ENCODE measurements around the gene LYRM4. TPM values are rescaled to one million over a fixed set of nuclear protein-coding genes. Genes with fewer than 3 reads are reported as not detected.

Gene LYRM4
- total RNA-seq, 2 donors from 2014 or later, result 16.3 to 23.9 TPM

DNA sequence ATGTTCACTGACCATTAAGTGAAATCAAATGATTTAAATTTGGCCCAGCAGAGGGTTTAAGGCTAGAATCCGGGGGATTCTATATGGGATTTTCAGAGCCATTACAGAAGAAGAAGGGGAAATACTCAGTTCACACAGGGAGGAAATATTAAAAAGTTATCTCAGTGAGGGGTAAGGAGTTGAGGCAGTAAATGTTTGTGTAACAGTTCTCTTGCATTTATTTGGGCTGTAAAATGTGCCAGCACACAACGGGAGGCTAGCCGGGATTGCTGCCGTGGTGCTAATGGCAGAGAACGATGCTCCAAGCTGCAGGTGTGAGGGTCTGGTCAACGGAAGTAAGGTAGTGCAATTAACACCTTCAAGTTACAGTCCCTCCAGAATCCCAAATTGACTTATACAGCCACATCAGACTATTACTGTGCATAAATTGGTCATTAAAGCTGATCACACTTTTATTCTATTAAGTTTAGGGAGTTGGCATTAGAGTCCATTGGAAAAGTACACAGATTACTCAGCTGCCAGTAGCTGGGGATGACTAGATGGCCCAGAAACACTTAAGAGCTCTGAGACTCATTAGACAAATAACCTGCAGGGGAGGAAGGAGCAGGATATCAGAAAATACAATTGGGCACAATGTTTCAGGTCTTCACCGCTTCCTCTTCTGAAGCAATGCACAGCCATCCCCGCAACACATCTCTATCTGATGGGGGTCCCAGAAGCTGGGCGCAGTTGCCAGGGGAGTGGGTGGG lies 144.3 kb downstream of the LYRM4 start:
- no peak for DNase-seq (ENCODE audit: low spot score)
- intact Hi-C loops (cut with DNase I), result no loop called here

DNA sequence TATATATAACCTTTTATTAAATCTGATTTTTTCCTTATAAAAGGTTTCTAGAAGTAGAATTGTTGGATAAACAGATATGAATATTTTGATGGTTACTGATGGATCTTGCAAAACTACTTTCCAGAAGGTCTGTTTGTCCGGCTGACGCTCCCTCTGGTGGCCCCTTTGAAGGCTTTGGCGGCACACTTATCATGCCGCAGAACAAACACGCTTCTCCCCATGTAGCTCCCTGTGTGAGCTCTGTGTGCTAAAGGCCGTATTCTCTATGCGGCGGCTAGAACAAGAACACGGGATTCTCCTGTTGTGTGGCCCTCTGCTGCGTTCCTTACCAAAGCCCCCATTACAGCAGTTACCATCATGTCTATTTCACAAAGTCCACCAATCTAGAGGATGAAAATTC lies 145.6 kb downstream of the LYRM4 start:
- intact Hi-C loops (cut with DNase I), result no loop called here

DNA sequence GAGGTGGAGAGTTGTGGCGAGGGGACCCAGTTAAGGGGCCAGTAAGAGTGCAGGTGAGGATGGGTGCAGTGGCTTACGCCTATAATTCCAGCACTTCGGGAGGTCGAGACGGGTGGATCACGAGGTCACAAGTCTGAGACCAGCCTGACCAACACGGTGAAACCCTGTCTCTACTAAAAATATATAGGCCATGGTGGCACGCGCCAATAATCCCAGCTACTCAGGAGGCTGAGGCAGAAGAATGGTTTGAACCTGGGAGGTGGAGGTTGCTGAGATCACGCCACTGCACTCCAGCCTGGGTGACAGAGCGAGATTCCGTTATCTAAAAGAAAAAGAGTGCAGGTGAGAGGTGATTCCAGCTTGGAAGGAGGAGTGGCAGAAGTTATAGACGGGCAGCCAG lies 147.7 kb downstream of the LYRM4 start:
- intact Hi-C loops (cut with DNase I), result no loop called here

More for the DNA sequence above, 145.6 kb downstream of the LYRM4 start:
- DNase-seq (ENCODE audit: low spot score), result no peak

DNA sequence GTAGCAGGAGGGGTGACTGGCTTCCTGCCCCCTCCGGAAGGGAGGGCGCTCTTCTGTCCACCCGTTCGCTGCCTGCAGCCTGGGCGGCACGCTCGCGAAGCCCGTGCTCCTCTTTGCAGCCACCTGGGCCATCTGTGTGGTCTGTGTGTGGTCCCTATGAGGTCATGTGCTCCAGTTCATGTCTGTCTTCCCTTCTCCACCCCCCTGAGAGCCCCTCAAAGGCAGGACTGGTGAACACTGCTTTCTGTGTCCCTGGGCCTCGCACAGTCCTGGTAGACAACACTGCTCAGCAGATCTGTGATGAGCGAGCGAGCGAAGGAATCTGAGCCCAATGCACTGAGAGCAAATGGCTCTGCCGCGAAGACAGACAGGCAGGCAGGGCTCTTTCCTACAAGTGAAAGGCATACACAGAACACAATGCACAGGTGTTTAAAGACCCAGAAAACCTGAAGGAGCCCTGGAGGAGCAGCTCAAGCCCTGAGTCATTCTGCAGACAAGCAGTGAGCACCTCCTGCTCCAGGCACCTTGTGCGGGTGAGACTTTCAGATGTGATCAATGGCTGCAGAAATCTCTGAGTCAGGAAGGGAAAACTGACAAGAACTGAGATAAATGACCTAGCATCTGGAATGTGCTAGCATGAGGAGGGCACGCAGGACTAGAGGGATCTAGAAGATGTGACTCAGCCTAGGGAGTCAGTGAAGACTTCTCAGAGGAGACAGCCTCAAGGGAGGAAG lies 148.5 kb downstream of the LYRM4 start:
- intact Hi-C loops (cut with DNase I), result no loop called here
- no peak for DNase-seq (ENCODE audit: low spot score)

More for the DNA sequence above, 147.7 kb downstream of the LYRM4 start:
- no peak for DNase-seq (ENCODE audit: low spot score)

DNA sequence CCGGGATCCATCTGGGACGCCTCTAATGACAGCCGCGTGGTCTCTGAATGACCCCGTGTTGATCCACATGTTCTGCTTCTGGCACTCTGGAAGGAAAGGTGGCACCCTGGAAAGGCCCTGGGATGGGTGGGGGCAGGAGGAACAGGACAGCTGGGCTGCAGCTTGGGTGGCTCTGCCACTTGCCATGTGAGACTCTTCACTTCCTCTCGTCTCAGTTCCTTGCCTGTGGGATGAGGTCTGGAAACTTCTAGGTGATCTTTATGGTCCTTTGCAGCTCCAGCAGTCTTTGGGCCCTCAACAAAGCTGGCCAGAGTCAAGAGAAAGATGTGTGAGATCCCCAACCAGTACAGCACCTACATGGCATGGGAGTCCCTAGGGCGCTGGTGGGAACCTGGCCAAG lies 149.1 kb downstream of the LYRM4 start:
- intact Hi-C loops (cut with DNase I), result no loop called here
- DNase-seq (ENCODE audit: low spot score), result no peak

DNA sequence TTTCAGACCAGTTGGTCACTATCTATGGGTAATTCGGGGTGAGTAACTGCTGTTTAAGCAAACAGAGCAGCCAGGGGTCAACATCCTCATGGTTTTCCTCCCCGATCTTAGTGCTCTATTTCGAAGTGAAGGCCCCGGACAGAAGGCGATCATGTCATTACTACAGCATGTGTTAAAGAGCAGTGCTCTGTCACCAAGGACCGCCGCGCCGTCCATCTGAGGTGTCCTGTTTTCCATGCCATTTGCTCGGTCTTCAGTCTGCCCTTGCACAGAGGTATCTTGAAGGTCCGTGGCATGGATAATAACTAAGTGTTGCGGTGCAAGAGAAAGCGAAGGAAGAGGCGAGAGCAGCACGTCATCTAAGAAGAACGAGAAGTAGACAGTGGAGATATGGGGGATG lies 150.5 kb downstream of the LYRM4 start:
- intact Hi-C loops (cut with DNase I), result no loop called here

DNA sequence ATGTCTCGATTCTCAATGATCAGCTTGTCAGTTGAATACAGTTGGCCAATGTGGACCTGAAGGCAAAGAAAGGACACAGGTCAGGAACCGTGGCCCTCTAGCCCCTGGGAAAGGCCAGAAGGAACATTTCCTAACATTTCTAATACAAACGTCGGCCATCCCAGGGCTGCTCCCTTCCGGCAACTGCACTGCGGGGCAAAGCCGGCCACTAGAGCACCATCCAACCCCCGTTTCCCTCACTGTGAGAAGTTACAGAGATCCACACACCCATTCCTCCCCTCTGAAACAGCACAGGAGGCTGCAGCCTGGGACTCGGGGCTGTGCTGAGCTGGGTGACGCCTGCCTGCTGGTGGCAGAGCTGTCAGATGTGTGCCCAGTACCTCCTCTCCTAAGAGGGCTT lies 151.3 kb downstream of the LYRM4 start:
- intact Hi-C loops (cut with DNase I), result no loop called here
- DNase-seq (ENCODE audit: low spot score), result no peak

More for the DNA sequence above, 150.5 kb downstream of the LYRM4 start:
- no peak for DNase-seq (ENCODE audit: low spot score)

DNA sequence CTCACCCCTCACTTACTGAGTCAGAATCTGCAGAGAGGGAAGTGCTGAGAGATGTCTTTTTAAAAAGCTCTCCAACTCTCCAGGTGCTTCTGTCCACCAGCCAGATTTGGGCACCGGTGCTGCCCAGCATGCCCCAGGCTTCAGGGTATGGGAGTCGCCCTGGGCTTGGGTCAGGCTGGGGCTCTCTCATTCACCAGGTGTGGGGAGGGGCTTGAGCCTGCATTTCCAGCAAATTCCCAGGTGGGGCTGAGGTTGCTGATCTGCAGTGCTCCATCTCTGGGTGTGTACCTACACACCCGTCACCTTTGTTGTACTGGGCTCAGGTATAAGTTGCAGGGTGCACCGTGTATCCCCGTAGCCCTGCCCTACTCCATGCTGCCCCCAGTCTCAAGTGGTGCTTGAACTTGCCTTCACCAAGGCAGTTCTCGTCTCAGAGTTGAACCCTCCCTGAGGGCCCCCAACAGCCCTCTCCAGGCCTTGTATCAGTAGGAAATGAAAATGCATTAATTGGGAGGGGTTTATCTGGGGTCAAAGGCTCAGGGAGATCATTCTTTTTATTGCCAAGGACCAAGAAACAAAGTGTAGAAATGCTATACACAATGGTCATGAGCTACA lies 152.1 kb downstream of the LYRM4 start:
- intact Hi-C loops (cut with DNase I), result no loop called here
- no peak for DNase-seq (ENCODE audit: low spot score)

DNA sequence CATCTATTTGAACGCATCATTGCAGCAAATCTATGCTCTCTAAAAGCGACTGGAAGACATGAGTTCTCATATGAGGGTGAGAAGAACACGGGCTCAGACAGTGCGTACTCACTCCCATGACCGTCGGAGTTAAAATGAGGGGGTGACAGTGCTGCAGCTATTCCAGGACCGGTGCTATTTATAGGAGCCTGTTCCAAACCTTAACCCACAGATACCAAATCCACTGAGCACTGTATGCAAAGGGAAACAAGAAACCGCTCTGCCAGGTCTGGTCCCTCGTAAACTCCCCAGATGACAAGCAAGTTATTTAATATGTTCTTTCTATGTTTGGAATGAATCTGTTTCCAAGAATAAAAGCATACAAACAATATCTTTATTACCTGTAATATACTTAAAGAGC lies 152.7 kb downstream of the LYRM4 start:
- intact Hi-C loops (cut with DNase I), result no loop called here
- no peak for DNase-seq (ENCODE audit: low spot score)

DNA sequence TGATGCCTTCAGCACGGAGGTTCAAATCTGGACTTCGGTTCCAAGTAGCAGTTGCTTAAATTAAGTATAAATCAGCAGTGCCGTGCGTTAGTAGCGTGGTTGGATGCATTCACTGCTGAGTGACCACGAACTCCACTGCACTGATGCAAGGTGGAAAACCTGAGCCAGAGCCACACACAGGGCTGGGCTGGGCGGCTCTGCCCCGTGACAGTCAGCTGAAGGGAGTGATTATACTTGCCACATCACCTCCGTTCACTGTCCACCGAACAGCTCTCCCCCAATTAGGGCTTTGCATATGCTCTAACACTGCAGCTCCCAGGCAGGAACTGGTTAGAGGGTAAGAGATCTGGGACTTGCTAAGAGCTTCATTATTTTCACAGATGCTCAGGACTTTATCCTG lies 153.4 kb downstream of the LYRM4 start:
- intact Hi-C loops (cut with DNase I), result no loop called here
- no peak for DNase-seq (ENCODE audit: low spot score)

DNA sequence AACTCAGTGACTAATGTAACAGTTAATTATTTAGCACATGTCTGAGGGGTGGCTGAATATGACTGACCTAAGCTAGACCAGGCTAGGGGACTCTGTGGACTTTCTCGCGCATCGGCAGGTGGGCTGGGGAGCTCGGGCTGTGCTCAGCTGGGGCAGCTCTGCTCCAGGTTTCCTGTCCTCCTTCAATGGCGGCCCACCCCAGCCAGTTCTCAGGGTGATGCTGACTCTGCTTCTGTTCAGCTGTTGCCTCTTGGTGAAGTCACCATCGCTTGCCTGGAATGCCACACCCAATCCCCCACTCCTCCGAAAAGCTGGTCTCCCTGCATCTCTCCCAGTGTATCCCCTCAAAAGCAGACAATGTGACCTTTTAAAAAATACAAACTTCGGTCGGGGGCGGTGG lies 155.6 kb downstream of the LYRM4 start:
- intact Hi-C loops (cut with DNase I), result no loop called here
- no peak for DNase-seq (ENCODE audit: low spot score)

DNA sequence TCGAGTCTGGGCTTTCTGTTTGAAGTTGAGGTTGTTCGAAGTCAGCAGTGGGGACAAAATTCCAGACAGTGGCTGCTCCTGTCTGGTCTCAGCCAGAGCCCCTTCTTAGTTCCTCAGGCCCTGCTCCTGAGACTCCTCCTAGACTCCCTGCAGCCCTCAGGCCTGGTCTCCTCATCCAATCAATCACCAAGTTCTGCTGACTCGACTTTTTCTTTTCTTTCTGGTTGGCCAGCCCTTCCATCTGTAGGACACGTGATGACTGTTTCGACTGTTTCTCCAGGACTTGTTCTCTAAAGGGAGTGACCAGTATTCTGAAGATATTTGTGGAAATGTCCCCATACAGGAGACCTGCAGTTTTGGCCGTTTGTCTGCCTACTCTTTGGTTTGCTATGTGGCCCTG lies 156.1 kb downstream of the LYRM4 start:
- intact Hi-C loops (cut with DNase I), result no loop called here
- DNase-seq (ENCODE audit: low spot score), result no peak

DNA sequence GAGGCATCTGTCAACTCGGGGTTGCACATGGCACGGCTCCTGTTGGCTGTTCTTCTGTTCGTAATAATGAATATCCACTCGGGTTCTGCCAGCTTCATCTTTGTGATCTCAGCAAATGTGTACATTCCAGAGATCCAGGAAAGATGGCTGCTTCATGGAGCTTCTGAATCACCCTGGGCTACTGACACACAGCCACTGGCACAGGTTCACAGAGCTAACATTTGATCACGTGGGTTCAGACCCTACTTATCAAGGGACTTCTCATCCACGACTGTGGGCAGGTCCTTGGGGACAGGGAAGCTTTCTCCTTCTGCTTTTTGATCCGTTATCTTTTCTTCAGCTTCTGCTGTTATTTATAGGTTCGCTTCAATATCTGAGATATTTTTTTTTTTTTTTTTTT lies 157.5 kb downstream of the LYRM4 start:
- intact Hi-C loops (cut with DNase I), result no loop called here
- DNase-seq (ENCODE audit: low spot score), result no peak

DNA sequence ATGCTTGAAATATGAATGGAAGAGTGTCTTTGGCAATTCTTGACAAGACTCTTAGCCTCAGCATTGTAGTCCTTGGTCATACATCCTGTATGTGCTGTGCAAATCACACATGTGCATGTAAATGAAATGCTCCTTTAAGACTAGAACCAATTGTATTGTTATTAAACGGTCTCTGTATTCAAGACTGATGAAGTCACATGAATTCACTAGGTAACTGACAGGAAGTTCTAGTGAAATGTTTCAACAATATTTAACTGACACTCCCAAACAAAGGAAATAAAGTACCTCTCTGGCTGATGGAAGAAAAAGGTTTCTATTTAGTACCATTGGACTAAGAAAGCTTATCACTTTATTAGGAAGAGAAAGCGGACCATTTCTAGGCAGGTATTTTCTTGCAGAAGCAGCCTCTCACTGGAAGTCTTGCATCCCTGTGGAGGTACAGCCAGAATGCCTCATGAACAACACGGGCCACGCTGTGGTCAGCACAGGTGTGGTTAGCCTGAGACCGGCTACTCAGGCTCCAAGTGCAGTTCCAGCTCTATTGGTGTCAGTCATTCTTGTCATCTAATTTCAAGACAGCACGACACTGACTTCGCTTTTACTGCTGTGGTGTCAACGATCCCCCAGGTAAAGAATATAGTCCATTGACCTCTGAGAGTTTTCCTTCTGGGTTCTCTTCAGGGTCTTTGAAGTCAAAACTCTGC lies 158.3 kb downstream of the LYRM4 start:
- no peak for DNase-seq (ENCODE audit: low spot score)
- intact Hi-C loops (cut with DNase I), result no loop called here

DNA sequence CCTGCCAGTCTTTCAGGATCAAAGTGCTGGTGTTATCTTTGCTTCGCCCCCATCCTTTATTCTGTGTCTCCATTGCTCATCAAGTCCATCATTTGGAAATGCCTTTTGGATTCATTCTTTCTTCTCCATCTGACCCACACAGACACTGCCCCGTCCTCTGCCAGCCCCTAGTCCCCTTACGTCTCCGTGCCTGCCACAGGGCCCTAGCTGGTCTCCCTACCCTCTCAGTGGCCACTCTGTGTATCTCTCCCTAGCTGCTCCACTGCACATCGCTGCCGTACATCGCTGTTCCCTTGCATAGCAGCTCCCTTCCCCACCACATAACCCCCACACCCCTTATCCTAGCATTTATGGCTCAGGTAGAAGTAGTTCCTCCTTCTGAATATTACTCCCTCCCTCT lies 159.9 kb downstream of the LYRM4 start:
- intact Hi-C loops (cut with DNase I), result no loop called here
- DNase-seq (ENCODE audit: low spot score), result no peak

DNA sequence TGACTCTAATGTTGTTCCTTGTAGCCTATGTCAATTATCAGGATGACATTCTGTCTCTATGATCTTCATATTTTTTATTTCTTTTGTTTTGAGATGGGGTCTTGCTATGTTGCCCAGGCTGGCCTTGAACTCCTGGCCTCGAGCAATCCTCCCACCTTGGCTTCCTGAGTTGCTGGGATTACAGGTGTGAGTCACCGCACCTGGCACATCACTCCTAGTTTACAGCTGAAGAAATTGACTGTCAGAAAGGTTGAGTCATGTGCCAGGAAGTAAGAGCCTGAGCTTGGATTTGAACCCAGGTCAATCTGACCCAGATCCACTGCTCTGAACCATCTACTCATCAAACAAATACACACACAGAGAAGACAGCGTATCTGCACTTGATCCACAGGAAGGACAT lies 161.2 kb downstream of the LYRM4 start:
- DNase-seq (ENCODE audit: low spot score), result no peak
- intact Hi-C loops (cut with DNase I), result no loop called here

DNA sequence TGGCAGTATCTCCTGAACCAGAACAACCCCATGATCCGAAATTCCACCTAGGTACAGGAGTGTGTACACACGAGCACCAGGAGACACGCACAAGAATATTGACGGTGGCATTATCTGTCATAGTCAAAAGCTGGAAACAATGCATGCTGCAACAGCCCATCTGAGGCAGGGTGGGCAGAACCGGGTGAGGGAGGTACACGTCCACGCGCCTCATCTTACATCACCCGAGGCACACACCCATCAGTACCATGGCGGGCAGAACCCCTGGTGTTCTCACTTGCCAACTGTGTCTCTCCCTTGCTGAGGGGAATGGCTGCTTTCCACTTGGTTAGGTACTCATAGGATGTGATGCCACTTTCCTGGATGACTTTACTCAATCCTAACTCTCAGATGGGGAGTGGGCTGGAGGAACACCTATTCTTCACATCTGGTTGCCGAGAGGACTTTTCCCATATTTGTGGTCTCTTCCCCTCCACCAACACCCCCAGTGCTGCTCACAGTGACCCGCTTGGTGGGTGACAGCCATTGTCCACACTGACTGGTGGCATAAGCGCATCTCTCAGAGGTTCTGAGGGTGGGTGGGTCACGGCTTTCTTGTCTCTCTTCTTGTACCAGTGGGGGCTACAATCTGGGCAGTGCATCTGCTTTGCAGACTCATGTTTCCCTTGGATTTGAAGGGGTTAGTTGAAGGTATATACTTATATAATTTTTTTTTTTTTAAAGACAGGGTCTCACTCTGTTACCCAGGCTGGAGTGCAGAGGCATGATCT lies 162.1 kb downstream of the LYRM4 start:
- no peak for DNase-seq (ENCODE audit: low spot score)

DNA sequence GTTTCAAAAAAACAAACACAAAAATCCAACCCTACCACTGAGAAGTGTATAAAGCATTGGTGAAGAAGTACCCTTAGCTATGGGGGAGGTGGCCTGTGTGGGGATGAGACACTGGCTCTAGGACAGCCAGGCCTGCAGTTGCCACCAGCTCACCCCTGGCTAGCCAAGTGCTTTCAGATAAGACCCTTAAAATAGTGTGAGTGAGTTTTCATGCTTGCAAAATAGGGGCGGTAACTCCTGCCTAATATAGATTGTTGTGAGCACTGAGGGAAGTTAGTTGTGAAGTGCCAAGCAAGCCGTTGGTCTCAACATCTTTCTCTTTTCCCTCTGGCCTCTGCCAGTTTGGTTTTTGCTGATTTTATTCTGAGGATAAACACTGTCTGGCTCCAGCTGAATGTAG lies 164.3 kb downstream of the LYRM4 start:
- intact Hi-C loops (cut with DNase I), result no loop called here
- no peak for DNase-seq (ENCODE audit: low spot score)

More for the DNA sequence above, 162.1 kb downstream of the LYRM4 start:
- intact Hi-C loops (cut with DNase I), result no loop called here

DNA sequence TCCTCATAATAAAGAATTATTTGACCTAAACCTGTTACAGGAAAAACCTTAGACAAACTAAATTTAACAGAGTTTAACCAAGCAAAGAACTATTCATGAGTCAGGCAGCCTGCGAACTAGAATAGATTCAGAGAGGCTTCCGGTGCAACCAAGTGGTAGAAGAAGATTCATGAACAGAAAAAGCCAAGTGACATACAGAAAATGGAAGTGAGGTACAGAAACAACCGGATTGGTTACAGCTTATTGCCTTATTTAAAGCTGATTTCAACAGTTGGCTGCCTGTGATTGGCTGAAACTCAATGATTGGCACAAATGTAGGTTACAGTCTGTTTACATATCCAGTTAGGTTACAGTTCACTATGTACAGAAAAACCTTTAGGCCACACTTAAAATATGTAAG lies 165.5 kb downstream of the LYRM4 start:
- intact Hi-C loops (cut with DNase I), result no loop called here

More for the DNA sequence above, 165.5 kb downstream of the LYRM4 start:
- DNase-seq (ENCODE audit: low spot score), result no peak

Data from posterior vena cava (tissue), 2 donors.